Thyroid gland (tissue), 4 donors: ENCODE results near the gene TMEM120A. TPM values are rescaled to one million over a fixed set of nuclear protein-coding genes. Genes with fewer than 3 reads are reported as not detected.
A peak's percentile ranks its signal among the peaks of the same experiment; 100 is the strongest.

Source experiments
- DNase-seq, 2 donors: peaks; one replicate each; pipeline ENCODE4 v3.0.0-alpha.2; 2019
- H3K27ac ChIP-seq, 3 donors: fragments of 200-600 bp; sonication (generic); 1 replicate in 2 of 3; 2 replicates in 1 of 3; pipeline ENCODE4 v1.5.1; 2016 to 2019; ENCODE audit warnings: mild to moderate bottlenecking in 1 of 3, moderate library complexity in 1 of 3
- H3K27me3 ChIP-seq: fragments of 200-600 bp; sonication (generic); one replicate; pipeline ENCODE4 v1.5.1; 2019
- H3K36me3 ChIP-seq, 2 donors: fragments of 200-600 bp; sonication (generic); one replicate each; pipeline ENCODE4 v1.5.1; 2016 to 2019
- H3K4me1 ChIP-seq, 2 donors: fragments of 200-600 bp; sonication (generic); one replicate each; pipeline ENCODE4 v1.5.1; 2017 to 2019
- H3K4me3 ChIP-seq, 3 donors: fragments of 200-600 bp; sonication (generic); replicated peaks in 1 of 3; 1 replicate in 2 of 3; 2 replicates in 1 of 3; pipeline ENCODE4 v1.5.1; 2016; ENCODE audit warnings: mild to moderate bottlenecking in 1 of 3
- H3K9me3 ChIP-seq: fragments of 200-600 bp; sonication (generic); one replicate; pipeline ENCODE4 v1.5.1; 2017
- POLR2A ChIP-seq, 2 donors: fragments of 450-650 bp; IDR thresholded peaks; one replicate each; pipeline ENCODE4 v1.6.1; 2017; ENCODE audit warnings: antibody characterized with exemption in 2 of 2, mild to moderate bottlenecking in 2 of 2, moderate library complexity in 1 of 2
- WGBS, 2 donors: methylation state at CpG; one replicate each; pipeline ENCODE4 v1.1.5; 2017; 5-methylcytosine and 5-hydroxymethylcytosine counted together
- intact Hi-C: fragments of 100-400 bp; cut with DNase I; formaldehyde crosslinking; loops from one replicate; pipeline ENCODE4 v1.15.1; 2023
- total RNA-seq, 4 donors: library from RNA; depleted of rRNA; stranded (reverse); fragments of >200 nt; gene quantifications; one replicate each; pipeline ENCODE4 v1.2.3, GENCODE V29; 2016
- TF ChIP-seq, protein P1 (sequence below), 6 experiments: fragments of 200-600 bp in 3 of 6; fragments of 450-650 bp in 3 of 6; sonication (generic) in 3 of 6; IDR thresholded peaks; one replicate each; pipeline ENCODE4 v1.5.1; 2016 to 2019; ENCODE audit warnings: antibody characterized with exemption in 6 of 6, mild to moderate bottlenecking in 2 of 6, inconsistent platforms in 1 of 6, moderate library complexity in 1 of 6

TMEM120A gene
- total RNA-seq, 4 donors from 2014 or later: 25.4 to 38.2 (median 34.9) TPM

DNA sequence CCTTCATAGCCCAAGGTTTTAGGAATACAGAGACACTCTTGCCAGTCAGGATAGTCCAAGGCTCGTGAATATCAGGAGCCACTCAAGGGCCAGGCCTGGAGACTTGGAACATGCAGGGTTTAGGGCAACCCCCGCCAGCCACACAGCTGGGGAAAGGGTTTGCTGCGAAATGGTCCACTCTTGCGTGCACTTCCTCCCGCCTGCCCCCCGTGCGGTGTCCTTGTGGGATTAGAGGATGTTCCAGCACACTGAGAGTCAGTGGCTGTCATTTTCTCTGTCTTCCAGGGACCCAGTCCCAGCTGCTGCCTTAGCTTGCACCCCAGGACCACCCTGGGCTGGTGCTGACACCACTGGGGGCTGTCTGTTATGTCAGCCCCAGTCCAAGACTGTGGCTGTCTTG lies 41.0 kb downstream of the TMEM120A start:
- intact Hi-C loops: no loop called here

DNA sequence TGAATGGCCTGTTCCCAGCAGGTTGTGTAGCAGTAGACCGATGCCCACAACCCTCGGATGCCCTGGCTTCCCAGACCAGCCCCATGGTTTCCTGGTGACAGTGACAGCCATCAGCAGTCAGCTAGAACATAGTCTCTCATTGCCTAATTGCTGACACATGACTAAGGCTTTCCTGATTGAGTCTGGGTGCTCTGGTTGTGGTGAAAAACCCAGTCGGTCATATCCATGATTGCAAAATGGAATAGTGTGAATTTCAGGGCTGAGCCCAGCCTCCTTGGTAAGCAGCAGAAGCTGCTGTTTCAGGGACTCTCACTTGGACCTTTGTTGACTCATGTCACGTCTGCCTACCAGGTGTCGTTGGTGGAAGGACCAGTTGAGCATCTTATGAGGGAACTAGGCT lies 42.9 kb downstream of the TMEM120A start:
- Histone ChIP-seq H3K9me3 (no peaks in the 10 kb centered on the region), H3K4me1 (peaks cover 29 to 68% of the 10 kb centered on the region in 2 donors), H3K27me3 (no peaks in the 10 kb centered on the region), H3K4me3 (no peak overlapping the region), H3K36me3 (peaks cover 0 to 22% of the 10 kb centered on the region in 2 donors), H3K27ac (peak overlapping the region in 1 of 3 donors; percentile 30)
- intact Hi-C loops: no loop called here
- 68 to 73% methylated on average over 5 of the region's 5 CpGs for WGBS, 2 donors
- TF ChIP-seq, protein P1, sequence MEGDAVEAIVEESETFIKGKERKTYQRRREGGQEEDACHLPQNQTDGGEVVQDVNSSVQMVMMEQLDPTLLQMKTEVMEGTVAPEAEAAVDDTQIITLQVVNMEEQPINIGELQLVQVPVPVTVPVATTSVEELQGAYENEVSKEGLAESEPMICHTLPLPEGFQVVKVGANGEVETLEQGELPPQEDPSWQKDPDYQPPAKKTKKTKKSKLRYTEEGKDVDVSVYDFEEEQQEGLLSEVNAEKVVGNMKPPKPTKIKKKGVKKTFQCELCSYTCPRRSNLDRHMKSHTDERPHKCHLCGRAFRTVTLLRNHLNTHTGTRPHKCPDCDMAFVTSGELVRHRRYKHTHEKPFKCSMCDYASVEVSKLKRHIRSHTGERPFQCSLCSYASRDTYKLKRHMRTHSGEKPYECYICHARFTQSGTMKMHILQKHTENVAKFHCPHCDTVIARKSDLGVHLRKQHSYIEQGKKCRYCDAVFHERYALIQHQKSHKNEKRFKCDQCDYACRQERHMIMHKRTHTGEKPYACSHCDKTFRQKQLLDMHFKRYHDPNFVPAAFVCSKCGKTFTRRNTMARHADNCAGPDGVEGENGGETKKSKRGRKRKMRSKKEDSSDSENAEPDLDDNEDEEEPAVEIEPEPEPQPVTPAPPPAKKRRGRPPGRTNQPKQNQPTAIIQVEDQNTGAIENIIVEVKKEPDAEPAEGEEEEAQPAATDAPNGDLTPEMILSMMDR (IDR thresholded peaks at IDR 0.05): no peak
- TF ChIP-seq POLR2A (IDR thresholded peaks at IDR 0.05): no peak
- no peak for DNase-seq

More for the DNA sequence above, 41.0 kb downstream of the TMEM120A start:
- no peak overlapping the region for H3K4me3 ChIP-seq
- peaks cover 0 to 29% of the 10 kb centered on the region in 2 donors for H3K36me3 ChIP-seq
- TF ChIP-seq POLR2A (IDR thresholded peaks at IDR 0.05): no peak
- WGBS, 2 donors: 94 to 98% methylated on average over 4 to 7 of the region's 7 CpGs
- peaks cover 21 to 63% of the 10 kb centered on the region in 2 donors for H3K4me1 ChIP-seq
- H3K9me3 ChIP-seq: no peaks in the 10 kb centered on the region
- no peak overlapping the region for H3K27ac ChIP-seq
- H3K27me3 ChIP-seq: no peaks in the 10 kb centered on the region
- DNase-seq: no peak

DNA sequence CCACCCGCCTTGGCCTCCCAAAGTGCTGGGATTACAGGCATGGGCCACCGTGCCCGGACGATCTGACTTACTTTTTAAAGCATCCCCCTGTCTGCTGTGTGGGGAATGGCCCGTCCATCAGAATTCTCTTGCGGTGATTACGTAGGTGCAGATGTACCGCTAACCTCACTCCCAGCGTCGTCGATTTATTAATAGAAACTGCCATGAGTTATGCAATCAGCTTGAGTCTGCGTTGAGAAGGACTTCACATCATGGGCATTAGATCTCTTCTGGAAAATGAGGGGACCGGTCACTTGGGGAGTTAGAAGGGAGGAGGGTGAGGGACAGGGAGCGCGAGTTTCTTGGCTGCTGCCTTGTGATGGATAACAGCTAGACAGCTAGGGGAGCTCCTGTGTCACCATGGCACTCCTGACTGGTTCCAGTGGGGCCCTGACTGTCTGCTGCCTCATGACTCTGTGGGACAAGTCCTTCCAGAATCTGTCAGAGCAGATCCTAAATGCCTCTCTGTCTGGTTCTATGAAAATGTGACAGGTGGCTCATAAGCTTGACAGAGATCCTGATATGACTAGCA lies 44.2 kb downstream of the TMEM120A start:
- no peak for DNase-seq
- H3K9me3 ChIP-seq: no peaks in the 10 kb centered on the region
- H3K4me3 ChIP-seq: no peak overlapping the region
- WGBS, 2 donors: 81 to 82% methylated on average over 15 of the region's 15 CpGs
- peaks cover 38 to 68% of the 10 kb centered on the region in 2 donors for H3K4me1 ChIP-seq
- H3K36me3 ChIP-seq: peaks cover 0 to 11% of the 10 kb centered on the region in 2 donors
- peak overlapping the region; percentile 16 to 30 (median 26) for H3K27ac ChIP-seq
- H3K27me3 ChIP-seq: no peaks in the 10 kb centered on the region
- TF ChIP-seq, protein P1 (IDR thresholded peaks at IDR 0.05): peak in 1 of 6 experiments; percentile 6
- no peak for TF ChIP-seq POLR2A (IDR thresholded peaks at IDR 0.05)
- intact Hi-C loops: no loop called here

DNA sequence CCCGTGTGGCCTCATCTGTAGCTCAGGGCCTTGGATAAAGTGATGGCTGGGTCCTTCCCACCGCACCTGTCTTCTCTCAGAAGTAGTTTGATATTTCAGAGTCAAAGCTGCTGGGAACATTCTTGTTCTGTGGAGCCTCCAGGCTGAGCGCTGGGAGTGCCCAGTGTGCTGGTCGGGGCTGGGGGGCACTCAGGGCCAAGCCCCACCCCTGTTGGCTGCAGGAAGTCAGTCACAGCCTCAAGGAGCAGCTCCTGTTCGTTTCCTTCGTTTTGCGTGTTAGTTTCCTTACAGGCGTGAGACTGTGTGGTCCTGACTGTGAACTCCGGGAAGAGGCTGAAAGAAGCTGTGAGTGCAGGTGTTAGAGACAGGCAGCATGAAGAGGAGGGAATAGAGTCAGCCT lies 46.2 kb downstream of the TMEM120A start:
- H3K4me3 ChIP-seq: no peak overlapping the region
- H3K36me3 ChIP-seq: no peaks in the 10 kb centered on the region
- TF ChIP-seq POLR2A (IDR thresholded peaks at IDR 0.05): no peak
- TF ChIP-seq, protein P1 (IDR thresholded peaks at IDR 0.05): no peak
- H3K27me3 ChIP-seq: no peaks in the 10 kb centered on the region
- 30 to 45% methylated on average over 9 of the region's 9 CpGs for WGBS, 2 donors
- H3K9me3 ChIP-seq: no peaks in the 10 kb centered on the region
- peaks cover 52 to 81% of the 10 kb centered on the region in 2 donors for H3K4me1 ChIP-seq
- peak overlapping the region; percentile 64 to 91 (median 88) for H3K27ac ChIP-seq
- intact Hi-C loops: no loop called here
- DNase-seq: peak; percentile 37 to 39

DNA sequence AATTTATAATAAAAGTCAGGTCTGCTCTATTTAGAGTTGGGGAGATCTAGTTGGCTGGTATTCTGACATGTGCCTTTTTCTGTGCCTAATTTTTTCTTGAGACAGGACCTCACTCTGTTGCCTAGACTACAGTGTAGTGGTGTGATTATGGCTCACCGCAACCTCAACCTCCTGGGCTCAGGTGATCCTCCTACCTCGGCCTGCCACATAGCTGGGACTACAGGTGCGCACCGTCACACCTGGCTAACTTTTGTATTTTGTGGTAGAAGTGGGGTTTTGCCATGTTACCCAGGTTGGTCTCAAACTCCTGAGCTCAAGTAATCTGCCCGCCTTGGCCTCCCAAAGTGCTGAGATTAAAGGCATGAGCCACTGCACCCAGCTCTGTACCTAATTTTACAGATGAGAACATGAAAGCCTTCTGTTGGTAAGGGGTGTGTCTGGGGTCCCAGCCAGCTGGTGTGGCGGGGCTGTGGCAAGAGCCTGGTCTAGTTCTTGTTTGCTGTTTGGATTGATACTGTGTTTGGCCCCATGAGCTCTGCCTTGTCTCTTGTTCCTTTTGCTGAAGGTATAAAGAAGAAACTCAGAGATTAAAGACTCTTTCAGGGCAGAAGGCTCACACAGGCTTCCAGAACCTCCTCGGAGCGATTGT lies 48.1 kb downstream of the TMEM120A start:
- TF ChIP-seq, protein P1 (IDR thresholded peaks at IDR 0.05): no peak
- TF ChIP-seq POLR2A (IDR thresholded peaks at IDR 0.05): no peak
- peak; percentile 78 for DNase-seq
- no peak overlapping the region for H3K4me3 ChIP-seq
- no peaks in the 10 kb centered on the region for H3K9me3 ChIP-seq
- H3K36me3 ChIP-seq: no peaks in the 10 kb centered on the region
- intact Hi-C loops: no loop called here
- H3K27me3 ChIP-seq: no peaks in the 10 kb centered on the region
- peaks cover 53 to 77% of the 10 kb centered on the region in 2 donors for H3K4me1 ChIP-seq
- 51% methylated on average over 8 of the region's 8 CpGs for WGBS, 2 donors
- H3K27ac ChIP-seq: peak overlapping the region; percentile 73 to 91 (median 88)
